ENCODE results near the gene EPHB6. TPM values are rescaled to one million over a fixed set of nuclear protein-coding genes. Genes with fewer than 3 reads are reported as not detected.

The EPHB6 gene, protein sequence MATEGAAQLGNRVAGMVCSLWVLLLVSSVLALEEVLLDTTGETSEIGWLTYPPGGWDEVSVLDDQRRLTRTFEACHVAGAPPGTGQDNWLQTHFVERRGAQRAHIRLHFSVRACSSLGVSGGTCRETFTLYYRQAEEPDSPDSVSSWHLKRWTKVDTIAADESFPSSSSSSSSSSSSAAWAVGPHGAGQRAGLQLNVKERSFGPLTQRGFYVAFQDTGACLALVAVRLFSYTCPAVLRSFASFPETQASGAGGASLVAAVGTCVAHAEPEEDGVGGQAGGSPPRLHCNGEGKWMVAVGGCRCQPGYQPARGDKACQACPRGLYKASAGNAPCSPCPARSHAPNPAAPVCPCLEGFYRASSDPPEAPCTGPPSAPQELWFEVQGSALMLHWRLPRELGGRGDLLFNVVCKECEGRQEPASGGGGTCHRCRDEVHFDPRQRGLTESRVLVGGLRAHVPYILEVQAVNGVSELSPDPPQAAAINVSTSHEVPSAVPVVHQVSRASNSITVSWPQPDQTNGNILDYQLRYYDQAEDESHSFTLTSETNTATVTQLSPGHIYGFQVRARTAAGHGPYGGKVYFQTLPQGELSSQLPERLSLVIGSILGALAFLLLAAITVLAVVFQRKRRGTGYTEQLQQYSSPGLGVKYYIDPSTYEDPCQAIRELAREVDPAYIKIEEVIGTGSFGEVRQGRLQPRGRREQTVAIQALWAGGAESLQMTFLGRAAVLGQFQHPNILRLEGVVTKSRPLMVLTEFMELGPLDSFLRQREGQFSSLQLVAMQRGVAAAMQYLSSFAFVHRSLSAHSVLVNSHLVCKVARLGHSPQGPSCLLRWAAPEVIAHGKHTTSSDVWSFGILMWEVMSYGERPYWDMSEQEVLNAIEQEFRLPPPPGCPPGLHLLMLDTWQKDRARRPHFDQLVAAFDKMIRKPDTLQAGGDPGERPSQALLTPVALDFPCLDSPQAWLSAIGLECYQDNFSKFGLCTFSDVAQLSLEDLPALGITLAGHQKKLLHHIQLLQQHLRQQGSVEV
- total RNA-seq (10.8 TPM), polyA plus RNA-seq (23.4 TPM)

DNA sequence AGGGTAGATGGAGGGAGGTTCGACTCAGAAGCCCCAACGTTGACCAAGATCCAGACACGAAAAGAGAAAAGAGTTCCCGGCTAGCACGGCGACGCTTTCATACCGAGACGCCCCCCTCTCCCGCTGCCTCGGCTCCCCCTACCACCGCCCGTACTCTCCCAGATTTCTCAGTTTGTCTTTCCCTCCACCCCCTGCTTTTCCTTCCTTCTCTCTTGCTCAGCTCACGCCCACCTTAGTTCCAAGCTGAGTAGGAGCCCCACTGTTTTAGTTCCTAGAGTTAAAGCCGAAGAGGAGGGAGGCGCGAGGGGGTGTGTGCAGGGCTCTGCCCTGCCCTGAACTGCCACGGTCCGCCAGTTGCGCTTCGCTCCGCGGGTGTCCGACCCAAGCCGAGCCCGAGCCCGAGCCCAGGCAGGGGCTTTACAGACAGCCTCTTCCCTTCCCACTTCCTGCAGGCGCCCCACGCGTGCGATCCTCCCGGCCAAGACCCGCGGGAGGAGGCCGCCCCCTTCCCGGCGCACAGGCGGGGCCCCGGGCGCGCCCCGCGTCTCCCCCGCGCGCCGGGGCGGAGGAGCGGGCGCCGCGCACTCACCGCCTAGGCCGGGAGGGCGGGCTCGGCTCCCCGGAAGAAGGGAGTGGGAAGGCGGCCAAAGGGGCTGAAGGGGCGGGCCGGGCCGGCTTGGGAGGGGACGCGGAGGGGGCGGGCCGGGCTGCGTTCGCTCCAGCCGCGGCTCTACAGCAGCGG lies at the start of gene EPHB6:
EPHB6 (plus strand) TSS at position 705 of the 742 bp plus-strand sequence. CDS start 8,152 bp downstream, outside the sequence.
- DNase-seq (ENCODE audit: extremely low spot score) = peak; percentile 61
- Histone ChIP-seq H3K36me3 (ENCODE audit: insufficient read depth) (no peaks in the 10 kb centered on the region), H3K4me1 (ENCODE audit: insufficient read depth) (no peaks in the 10 kb centered on the region), H3K4me3 (ENCODE audit: low read depth, low read length) (peak within 1 kb of the TSS; percentile 87), H3K27ac (ENCODE audit: low read depth) (peak within 1 kb of the TSS; percentile 80)
- WGBS = under 1% methylated on average over 70 of the region's 70 CpGs

DNA sequence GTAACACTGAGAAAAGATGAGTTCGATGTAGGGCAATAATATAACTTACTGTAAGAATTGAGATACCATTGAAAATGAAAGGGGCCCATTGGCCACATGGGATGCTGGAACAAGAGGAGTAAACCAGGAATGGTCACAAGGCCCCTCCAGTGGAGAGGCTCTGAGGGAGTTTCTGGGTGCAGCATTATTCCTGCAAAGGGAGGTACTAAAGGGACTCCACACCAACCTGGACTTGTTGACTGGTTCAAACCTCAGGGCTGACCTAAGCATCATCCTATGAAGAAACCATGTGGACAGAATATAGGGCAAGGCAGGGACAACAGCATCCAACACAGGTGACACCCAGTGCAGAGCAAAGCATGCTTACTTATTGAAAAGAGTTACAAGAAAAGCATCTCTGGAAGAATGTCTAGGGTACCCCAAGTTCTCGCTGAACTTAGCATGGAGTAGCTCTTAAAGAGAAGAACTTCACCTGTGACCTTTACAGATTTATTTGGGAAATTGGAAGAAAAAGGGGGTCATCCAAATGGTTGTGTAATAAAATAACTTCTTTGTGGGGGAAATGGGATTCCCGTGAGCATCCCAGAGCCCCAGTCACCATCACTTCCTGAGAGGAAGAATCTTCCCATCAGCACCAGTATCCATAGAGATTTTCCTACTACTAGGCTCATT lies 49.4 kb upstream of the EPHB6 start:
- WGBS = 82% methylated on average over 3 of the region's 3 CpGs
- no peaks in the 10 kb centered on the region for H3K4me1 ChIP-seq (ENCODE audit: insufficient read depth)
- no peak overlapping the region for H3K27ac ChIP-seq (ENCODE audit: low read depth)
- H3K36me3 ChIP-seq (ENCODE audit: insufficient read depth) = no peaks in the 10 kb centered on the region
- no peak overlapping the region for H3K4me3 ChIP-seq (ENCODE audit: low read depth, low read length)
- DNase-seq (ENCODE audit: extremely low spot score) = no peak

DNA sequence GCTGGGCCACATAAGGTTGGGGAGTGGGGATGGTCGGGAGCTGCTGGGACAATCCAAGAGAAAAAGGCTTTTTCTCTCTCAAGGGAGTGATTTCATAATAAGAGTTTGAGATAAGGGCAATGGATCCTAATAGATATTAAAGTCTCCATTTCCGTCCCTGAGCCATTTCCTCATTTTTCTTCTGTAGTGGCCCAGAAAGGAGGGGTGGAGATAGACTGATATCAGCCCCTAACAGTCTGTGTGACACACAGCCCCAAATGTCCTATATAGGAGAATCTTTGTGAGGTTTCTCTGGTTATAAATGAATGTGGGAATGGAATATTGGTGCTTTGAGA lies 48.9 kb upstream of the EPHB6 start:
- Histone ChIP-seq H3K36me3 (ENCODE audit: insufficient read depth) (no peaks in the 10 kb centered on the region), H3K27ac (ENCODE audit: low read depth) (no peak overlapping the region), H3K4me1 (ENCODE audit: insufficient read depth) (no peaks in the 10 kb centered on the region), H3K4me3 (ENCODE audit: low read depth, low read length) (no peak overlapping the region)
- WGBS = 34% methylated on average over 2 of the region's 2 CpGs
- no peak for DNase-seq (ENCODE audit: extremely low spot score)

DNA sequence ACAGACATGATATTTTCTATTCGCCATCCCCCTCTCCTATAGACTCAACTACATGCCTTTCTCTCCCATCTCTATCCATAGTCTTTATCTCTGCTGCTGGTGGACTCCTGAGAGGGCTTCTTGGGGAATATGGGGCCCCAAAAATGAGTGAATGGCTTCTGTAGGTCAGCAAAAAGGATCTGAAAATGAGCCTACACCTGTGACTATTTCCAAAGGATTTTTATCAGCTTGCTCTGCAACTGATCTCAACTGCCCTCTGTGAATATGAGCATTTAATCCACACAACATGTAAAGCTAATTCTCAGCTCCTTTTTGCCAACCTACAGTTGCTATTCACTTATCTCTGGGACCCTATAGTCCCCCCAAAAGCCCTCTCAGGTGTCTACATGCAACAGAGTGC lies 47.9 kb upstream of the EPHB6 start:
- WGBS = 87% methylated on average over 1 of the region's 1 CpG
- DNase-seq (ENCODE audit: extremely low spot score) = no peak

DNA sequence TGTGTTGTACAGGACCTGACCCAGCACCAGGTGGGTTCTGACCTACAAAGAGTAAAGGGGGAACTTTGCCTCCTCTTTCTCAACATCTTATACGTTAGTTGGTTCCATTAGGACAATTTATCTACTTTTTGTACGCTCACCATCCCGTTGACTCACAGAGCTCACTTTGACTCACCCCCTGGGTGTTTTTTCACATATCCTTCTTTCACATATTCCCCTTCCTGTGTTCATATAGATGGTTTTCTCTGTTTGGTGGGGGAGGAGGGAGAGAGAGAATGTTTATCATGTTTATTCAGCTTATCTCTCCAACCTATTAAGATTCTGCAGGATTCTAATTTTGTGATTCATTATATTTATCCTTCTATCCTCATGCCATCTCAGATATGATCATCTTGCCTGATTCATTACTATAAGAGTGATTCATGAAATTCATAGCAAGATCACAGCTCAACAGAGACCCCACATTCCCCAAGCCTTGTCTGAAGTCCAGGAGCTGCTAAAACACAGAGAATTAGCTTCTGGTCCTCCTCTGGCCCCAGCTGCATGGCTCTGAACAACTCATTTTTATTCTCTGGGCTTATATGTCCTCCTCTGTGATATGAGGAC lies 46.9 kb upstream of the EPHB6 start:
- no peak overlapping the region for H3K27ac ChIP-seq (ENCODE audit: low read depth)
- DNase-seq (ENCODE audit: extremely low spot score) = no peak
- 63% methylated on average over 3 of the region's 3 CpGs for WGBS

More for the DNA sequence above, 47.9 kb upstream of the EPHB6 start:
- no peaks in the 10 kb centered on the region for H3K36me3 ChIP-seq (ENCODE audit: insufficient read depth)
- H3K4me3 ChIP-seq (ENCODE audit: low read depth, low read length) = no peak overlapping the region
- H3K4me1 ChIP-seq (ENCODE audit: insufficient read depth) = no peaks in the 10 kb centered on the region
- no peak overlapping the region for H3K27ac ChIP-seq (ENCODE audit: low read depth)

DNA sequence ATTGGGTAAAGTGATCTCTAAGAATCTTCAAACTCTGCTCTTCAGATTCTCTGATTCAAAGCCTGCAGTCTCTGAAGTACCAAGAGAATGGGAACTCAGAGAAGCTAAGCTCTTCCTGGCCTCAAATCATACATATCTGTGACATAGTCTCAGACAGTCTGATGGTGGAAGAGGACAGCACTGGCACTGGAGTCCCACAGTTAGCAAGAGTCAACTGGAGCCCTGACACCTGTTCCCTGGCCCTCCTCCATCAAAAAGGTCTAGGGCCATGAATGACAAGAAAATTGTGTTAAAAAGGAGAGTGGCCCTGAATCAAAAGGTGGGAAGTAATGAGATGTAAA lies 46.4 kb upstream of the EPHB6 start:
- no peak overlapping the region for H3K4me3 ChIP-seq (ENCODE audit: low read depth, low read length)
- no peak for DNase-seq (ENCODE audit: extremely low spot score)
- no peaks in the 10 kb centered on the region for H3K4me1 ChIP-seq (ENCODE audit: insufficient read depth)
- no peak overlapping the region for H3K27ac ChIP-seq (ENCODE audit: low read depth)
- no peaks in the 10 kb centered on the region for H3K36me3 ChIP-seq (ENCODE audit: insufficient read depth)

More for the DNA sequence above, 46.9 kb upstream of the EPHB6 start:
- H3K4me1 ChIP-seq (ENCODE audit: insufficient read depth) = no peaks in the 10 kb centered on the region
- no peaks in the 10 kb centered on the region for H3K36me3 ChIP-seq (ENCODE audit: insufficient read depth)
- H3K4me3 ChIP-seq (ENCODE audit: low read depth, low read length) = no peak overlapping the region

DNA sequence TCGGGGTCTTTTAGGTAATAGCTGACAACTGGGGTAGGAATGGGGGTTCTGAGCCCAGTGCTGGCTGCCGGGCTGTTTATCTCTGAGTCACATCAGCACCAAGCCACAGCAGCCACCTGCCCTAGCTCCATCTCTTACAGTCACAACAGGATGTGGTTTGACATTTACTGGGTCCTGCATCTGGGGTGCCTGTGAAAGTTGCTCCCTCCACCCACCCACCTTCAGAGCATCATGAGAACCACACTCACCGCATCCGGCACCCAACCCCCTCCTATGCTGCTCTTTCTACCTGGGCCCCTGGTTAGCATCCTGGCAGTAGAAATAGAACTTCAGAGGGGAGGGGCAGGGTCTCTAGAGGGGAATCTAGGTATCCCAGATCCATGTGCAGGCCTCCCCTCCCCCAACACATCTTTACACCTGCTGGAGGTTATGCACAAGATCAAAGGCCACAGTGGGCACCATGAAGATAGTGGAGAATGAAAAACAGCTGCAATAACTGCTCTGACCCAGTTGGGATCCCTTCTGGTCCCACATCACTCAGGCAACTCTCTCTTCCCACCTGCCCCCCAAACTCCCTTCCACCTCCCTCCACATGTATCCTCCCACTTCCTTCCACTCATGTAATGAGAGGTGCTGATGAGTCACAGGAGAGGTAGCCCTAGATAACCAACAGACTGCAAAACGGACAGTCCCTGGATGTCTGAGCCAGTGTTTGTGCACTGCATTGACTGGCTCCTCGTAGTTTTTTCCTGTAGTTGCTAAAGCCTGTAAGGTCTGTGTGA lies 45.9 kb upstream of the EPHB6 start:
- H3K27ac ChIP-seq (ENCODE audit: low read depth) = no peak overlapping the region
- no peaks in the 10 kb centered on the region for H3K36me3 ChIP-seq (ENCODE audit: insufficient read depth)
- no peak for DNase-seq (ENCODE audit: extremely low spot score)
- no peaks in the 10 kb centered on the region for H3K4me1 ChIP-seq (ENCODE audit: insufficient read depth)
- 47% methylated on average over 6 of the region's 6 CpGs for WGBS
- H3K4me3 ChIP-seq (ENCODE audit: low read depth, low read length) = no peak overlapping the region

DNA sequence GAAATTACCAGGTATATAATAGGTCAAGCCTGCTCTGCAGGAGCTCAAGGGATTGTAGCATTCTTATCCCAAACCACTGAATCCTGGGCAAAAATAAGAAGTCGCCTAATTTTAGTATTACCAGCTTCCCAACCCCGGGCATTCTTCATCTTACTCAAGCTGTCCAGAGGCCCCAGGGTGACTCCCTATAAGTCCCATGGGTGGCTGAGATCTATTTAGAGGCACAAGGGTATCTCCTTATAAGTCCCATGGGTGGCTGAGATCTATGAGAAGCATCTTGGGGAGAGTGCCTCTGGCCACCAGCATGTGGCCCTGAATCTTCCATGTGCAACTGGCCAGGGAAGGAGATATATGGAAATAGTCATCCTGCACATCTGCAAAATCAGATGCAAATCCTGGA lies 45.2 kb upstream of the EPHB6 start:
- WGBS = 78% methylated on average over 2 of the region's 2 CpGs
- Histone ChIP-seq H3K36me3 (ENCODE audit: insufficient read depth) (no peaks in the 10 kb centered on the region), H3K4me3 (ENCODE audit: low read depth, low read length) (no peak overlapping the region), H3K27ac (ENCODE audit: low read depth) (no peak overlapping the region), H3K4me1 (ENCODE audit: insufficient read depth) (no peaks in the 10 kb centered on the region)
- DNase-seq (ENCODE audit: extremely low spot score) = no peak

DNA sequence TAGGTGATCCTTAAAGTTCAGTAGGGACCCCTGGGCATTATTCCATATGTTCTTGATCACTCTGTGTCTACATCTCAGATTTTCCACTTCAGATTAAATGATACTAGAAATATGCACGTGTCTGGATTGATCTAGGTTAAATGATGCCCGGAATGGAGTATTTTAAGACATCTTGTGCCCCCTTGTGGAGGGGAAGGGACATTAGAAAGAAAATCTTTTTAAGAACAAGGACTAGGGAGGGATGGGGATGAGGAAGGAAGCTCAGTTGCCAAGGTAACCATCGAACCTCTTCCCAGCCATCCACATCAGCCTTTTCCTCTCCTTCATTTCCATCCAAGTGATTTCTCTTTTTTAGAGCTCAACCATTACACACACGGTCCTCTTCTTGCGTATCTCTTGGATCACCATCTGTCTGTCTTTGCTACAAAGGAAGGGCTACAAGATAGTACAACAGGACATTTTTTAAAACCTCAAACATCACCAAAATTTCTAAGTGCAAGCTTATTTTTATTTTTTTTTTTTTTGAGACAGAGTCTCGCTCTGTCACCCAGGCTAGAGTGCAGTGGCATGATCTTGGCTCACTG lies 43.6 kb upstream of the EPHB6 start:
- 30% methylated on average over 6 of the region's 6 CpGs for WGBS
- H3K36me3 ChIP-seq (ENCODE audit: insufficient read depth) = no peaks in the 10 kb centered on the region
- no peak overlapping the region for H3K4me3 ChIP-seq (ENCODE audit: low read depth, low read length)
- H3K4me1 ChIP-seq (ENCODE audit: insufficient read depth) = no peaks in the 10 kb centered on the region
- no peak for DNase-seq (ENCODE audit: extremely low spot score)
- no peak overlapping the region for H3K27ac ChIP-seq (ENCODE audit: low read depth)

DNA sequence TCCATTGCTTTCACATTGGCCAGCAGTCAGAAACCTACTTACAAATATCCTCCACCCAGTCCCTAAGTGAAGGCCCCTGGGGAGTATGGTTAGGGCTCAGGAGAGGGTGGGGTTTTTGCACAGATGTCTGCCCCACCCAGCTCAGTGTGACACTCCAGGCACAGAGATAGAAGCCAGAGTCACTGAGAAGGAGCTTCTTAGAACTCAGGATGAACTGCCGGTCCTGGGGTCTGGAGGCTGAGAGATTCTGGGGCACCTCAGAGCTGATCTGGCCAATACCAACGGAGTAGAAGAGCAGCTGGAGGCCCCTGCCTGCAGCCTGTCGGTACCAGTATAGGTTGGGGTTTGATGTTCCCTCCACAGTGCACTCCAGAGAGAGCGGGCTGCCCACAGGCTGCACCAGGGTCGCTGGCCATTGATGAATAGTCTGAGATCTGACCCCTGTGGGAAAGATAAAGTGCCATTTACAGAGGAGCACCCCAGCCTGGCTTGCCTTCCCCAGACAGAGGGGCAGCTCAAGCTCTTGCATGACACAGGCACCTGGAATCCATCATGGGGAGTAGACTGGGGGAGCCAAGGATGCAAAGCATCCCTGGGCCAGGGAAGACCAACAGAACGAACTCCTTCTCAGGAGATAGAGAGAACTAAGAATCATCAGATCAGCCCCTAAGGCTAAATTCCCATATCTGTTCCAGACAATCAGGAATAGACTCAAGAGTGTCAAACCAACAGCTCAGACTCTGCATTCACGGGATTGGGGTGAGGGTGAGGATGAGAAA lies 42.2 kb upstream of the EPHB6 start:
- no peak for DNase-seq (ENCODE audit: extremely low spot score)
- H3K4me3 ChIP-seq (ENCODE audit: low read depth, low read length) = no peak overlapping the region
- WGBS = 46% methylated on average over 7 of the region's 7 CpGs
- no peaks in the 10 kb centered on the region for H3K4me1 ChIP-seq (ENCODE audit: insufficient read depth)
- H3K27ac ChIP-seq (ENCODE audit: low read depth) = no peak overlapping the region
- H3K36me3 ChIP-seq (ENCODE audit: insufficient read depth) = no peaks in the 10 kb centered on the region

DNA sequence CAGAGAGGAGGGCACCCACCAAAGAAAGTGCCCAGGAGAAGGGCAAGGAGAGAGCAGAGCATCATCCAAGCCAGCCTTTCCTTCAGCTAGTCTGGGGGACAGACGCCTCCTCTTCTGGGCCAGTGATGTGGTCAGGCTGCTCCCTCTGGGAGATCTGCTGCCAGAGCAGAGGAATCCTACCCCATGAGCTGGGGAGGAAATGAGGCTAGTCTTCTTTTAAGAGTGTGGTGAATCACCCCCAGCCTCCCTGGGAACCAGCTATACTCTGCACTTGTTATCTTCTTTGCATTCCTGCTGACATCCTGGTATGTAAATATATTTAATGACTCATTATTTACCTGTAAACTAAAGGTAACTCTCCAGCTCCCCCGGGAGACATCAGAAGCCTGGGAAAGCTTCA lies 41.6 kb upstream of the EPHB6 start:
- H3K4me3 ChIP-seq (ENCODE audit: low read depth, low read length) = no peak overlapping the region
- H3K27ac ChIP-seq (ENCODE audit: low read depth) = no peak overlapping the region
- no peaks in the 10 kb centered on the region for H3K36me3 ChIP-seq (ENCODE audit: insufficient read depth)
- 14% methylated on average over 2 of the region's 2 CpGs for WGBS
- no peak for DNase-seq (ENCODE audit: extremely low spot score)
- no peaks in the 10 kb centered on the region for H3K4me1 ChIP-seq (ENCODE audit: insufficient read depth)
